ENCODE results near the gene NOLC1. TPM values are rescaled to one million over a fixed set of nuclear protein-coding genes. Genes with fewer than 3 reads are reported as not detected.

Gene NOLC1
- total and polyA plus RNA-seq, 2 of the 4 experiments (the other 2 are of a cell fraction), result 43.2 to 55.3 TPM

- Histone ChIP-seq H3K9ac (ENCODE audit: low read depth, low read length) (peak overlapping the region; percentile 74), H3K4ac (ENCODE audit: low read depth, low read length) (peak overlapping the region; percentile 93), H2BK120ac (ENCODE audit: low read depth, low read length) (0 out of 2 replicates have a peak overlapping the region, but pooled peaks have one; percentile 30), H4K20me1 (ENCODE audit: insufficient read depth, low read length) (peaks cover 29% of the 10 kb centered on the region), H2AK9ac (replicated peaks; ENCODE audit: low read depth, low read length, poor library complexity) (peak overlapping the region; percentile 98), H2BK20ac (ENCODE audit: low read depth, low read length) (no peak overlapping the region), H3K79me1 (ENCODE audit: low read depth in 1 of 2, low read length in 2 of 2) (peaks cover 12 to 57% of the 10 kb centered on the region in 2 experiments), H3K18ac (ENCODE audit: low read depth, low read length) (no peak overlapping the region), H3K9me3 (ENCODE audit: control insufficient read depth, insufficient read depth, low read length) (no peaks in the 10 kb centered on the region), H3K4me3 (ENCODE audit: insufficient read depth, low read depth, low read length) (peak overlapping the region; percentile 64), H3K4me1 (ENCODE audit: control insufficient read depth, insufficient read depth, low read length) (peaks cover 6% of the 10 kb centered on the region; the same call in 1 of the 2 replicates), H4K5ac (ENCODE audit: low read depth, low read length) (0 out of 2 replicates have a peak overlapping the region, but pooled peaks have one; percentile 14), H3K27ac (ENCODE audit: insufficient read depth, low read length) (peak overlapping the region; percentile 65), H3K9me1 (ENCODE audit: insufficient read depth, low read length) (peaks cover 3% of the 10 kb centered on the region; the same call in 1 of the 2 replicates), H2BK5ac (ENCODE audit: low read depth, low read length, poor library complexity, severe bottlenecking) (peak overlapping the region; percentile 64), H3K56ac (ENCODE audit: extremely low read depth, insufficient read depth, low read length) (peak overlapping the region; percentile 26), H3K4me2 (ENCODE audit: low read depth, low read length) (peak overlapping the region; percentile 86), H3K23ac (ENCODE audit: low read depth, low read length) (peak overlapping the region; percentile 68), H4K91ac (ENCODE audit: insufficient read depth, low read depth, low read length) (peak overlapping the region; percentile 14), H2AFZ (replicated peaks; ENCODE audit: low read length, poor library complexity) (peak overlapping the region; percentile 95), H4K8ac (ENCODE audit: low read depth in 2 of 2, low read length in 2 of 2) (peak overlapping the region; percentile 3 to 94; a peak in 3 of 4 replicates), H3K14ac (replicated peaks; ENCODE audit: low read depth, low read length) (peak overlapping the region; percentile 90), H2AK5ac (ENCODE audit: low read depth, low read length) (peak overlapping the region; percentile 35), H3K27me3 (ENCODE audit: control insufficient read depth, insufficient read depth, low read length) (no peaks in the 10 kb centered on the region), H3K36me3 (ENCODE audit: control insufficient read depth, insufficient read depth, low read length) (peaks cover 28% of the 10 kb centered on the region), H2BK15ac (ENCODE audit: low read depth, low read length) (no peak overlapping the region)
- dilution Hi-C loops (cut with HindIII; ENCODE audit: low sequenced_read_pairs, unreplicated experiment) (no loop called here), in situ Hi-C loops (cut with MboI; ENCODE audit: low sequenced_read_pairs) (no loop called here), intact Hi-C loops (cut with micrococcal nuclease) (loop anchor here (2.0 kb wide), 1 partner anchor 32 kb away; the partner anchor contains the start of gene LDB1)
- no TSS peak for BruUV-seq (replicated peaks)
- peak; percentile 14 for ATAC-seq (ENCODE audit: low read depth)
- CTCF ChIA-PET, result interaction anchor here (0.6 kb wide), 1 partner anchor 200 kb away, joined by 3 read pairs; no protein-coding TSS in a partner anchor
- 0% methylated on average over 5 of the region's 19 CpGs; no CpG with 5 or more reads in 1 of the 2 experiments for WGBS, 2 experiments (ENCODE audit: extremely low coverage in 2 of 2, insufficient read length in 1 of 2)
- POLR2A ChIA-PET (ENCODE audit: unreplicated experiment), result no interaction called here
- DNase-seq, result peak; percentile 14
- TF ChIP-seq MXI1 (IDR thresholded peaks at IDR 0.05; ENCODE audit: borderline replicate concordance, low read depth, low read length), result peak; percentile 99
- no peak for TF ChIP-seq SMC3 (IDR thresholded peaks at IDR 0.05; ENCODE audit: low read depth, low read length)
Measured at GRCh38 chr10:102152545-102152890, 329 bp downstream of the NOLC1 start.

Data from IMR-90 (cell line).